ENCODE results near the gene GOSR2. TPM values are rescaled to one million over a fixed set of nuclear protein-coding genes. Genes with fewer than 3 reads are reported as not detected.

The GOSR2 gene
- total RNA-seq (2021): 48.9 and 53.5 TPM in 2 replicates
- long read RNA-seq, transcript GOSR2-232 (6 exons, 3,964 nt): major isoform, 137 of 258 reads
- long read RNA-seq, transcript GOSR2-240 (5 exons, 3,059 nt): minor isoform, 34 of 258 reads
- long read RNA-seq, transcript GOSR2-239 (5 exons, 3,871 nt): minor isoform, 11 of 258 reads
- long read RNA-seq, transcript GOSR2-209 (4 exons, 1,444 nt): minor isoform, 12 of 258 reads
- long read RNA-seq, partial matches to known transcripts: 10 of 258 reads
- long read RNA-seq, other reads (novel, unspliced or antisense): 16 of 258 reads

- Histone ChIP-seq H4K8ac (replicated peaks; ENCODE audit: insufficient read length, low read depth, low read length) (peak within 1 kb of the TSS; percentile 83), H3K4ac (ENCODE audit: low read depth, low read length) (no peak within 1 kb of the TSS), H3K56ac (ENCODE audit: insufficient read length, low read depth, low read length) (peak within 1 kb of the TSS; percentile 25), H4K5ac (ENCODE audit: insufficient read length, low read depth, low read length) (peak within 1 kb of the TSS; percentile 88), H3K4me2 (ENCODE audit: insufficient read depth, insufficient read length, low read length) (peak within 1 kb of the TSS; percentile 69), H3K23ac (ENCODE audit: insufficient read length, low read depth, low read length) (no peak within 1 kb of the TSS), H2AK5ac (ENCODE audit: insufficient read length, low read length) (no peak within 1 kb of the TSS), H3K18ac (ENCODE audit: insufficient read length, low read depth, low read length) (peak within 1 kb of the TSS; percentile 100), H2BK12ac (ENCODE audit: insufficient read length, low read depth, low read length) (no peak within 1 kb of the TSS), H4K91ac (ENCODE audit: insufficient read length, low read depth, low read length) (no peak within 1 kb of the TSS), H2BK20ac (ENCODE audit: low read depth, low read length, poor library complexity, severe bottlenecking) (no peak within 1 kb of the TSS), H3K79me1 (ENCODE audit: insufficient read depth, low read depth, low read length, poor library complexity, severe bottlenecking) (peaks cover 10% of the 10 kb centered on the region), H3K9ac (ENCODE audit: extremely low read depth, insufficient read length, low read length) (peak within 1 kb of the TSS; percentile 95), H3K4me1 (ENCODE audit: insufficient read depth, low read length) (no peaks in the 10 kb centered on the region), H3K27me3 (ENCODE audit: insufficient read depth, low read length) (no peaks in the 10 kb centered on the region), H3K27ac (ENCODE audit: insufficient read length, low read depth, low read length) (peak within 1 kb of the TSS; percentile 82), H3K14ac (ENCODE audit: insufficient read depth, low read length) (peak within 1 kb of the TSS; percentile 99), H2AFZ (ENCODE audit: low read length) (peak within 1 kb of the TSS; percentile 97), H3K79me2 (ENCODE audit: insufficient read depth, low read length) (peaks cover 21% of the 10 kb centered on the region; the same call in 1 of the 2 replicates), H2BK15ac (ENCODE audit: low read depth, low read length) (no peak within 1 kb of the TSS; the same call in 1 of the 2 replicates), H2BK120ac (ENCODE audit: low read depth, low read length, poor library complexity, severe bottlenecking) (no peak within 1 kb of the TSS), H3K9me3 (ENCODE audit: control insufficient read depth, low read depth, low read length) (no peaks in the 10 kb centered on the region), H2BK5ac (ENCODE audit: insufficient read length, low read length) (peak within 1 kb of the TSS; percentile 99), H4K20me1 (ENCODE audit: control insufficient read depth, insufficient read depth, insufficient read length) (no peaks in the 10 kb centered on the region), H3T11ph (ENCODE audit: low read length) (no peak within 1 kb of the TSS), H3K23me2 (ENCODE audit: insufficient read length, low read depth, low read length, poor library complexity, severe bottlenecking) (no peaks in the 10 kb centered on the region)
- no CpG with 5 or more reads among the region's 52 CpGs for WGBS (ENCODE audit: extremely low coverage, insufficient read length, low lambda C conversion rate)
- H3K9me3 Mint-ChIP-seq: no peaks in the 10 kb centered on the region
- H3K27me3 Mint-ChIP-seq (ENCODE audit: low read depth): peaks cover 2% of the 10 kb centered on the region; the same call in 1 of the 2 replicates
- peak; percentile 95 for DNase-seq
- peak within 1 kb of the TSS; percentile 80 to 86 for H3K4me3 Mint-ChIP-seq
- H3K4me1 Mint-ChIP-seq: peaks cover 9 to 10% of the 10 kb centered on the region in 2 experiments; a peak in 3 of 4 replicates
- TF ChIP-seq CTCF (conservative IDR thresholded peaks at IDR 0.05): no peak
- H3K27ac Mint-ChIP-seq: peak within 1 kb of the TSS; percentile 100
- no peaks in the 10 kb centered on the region for H3K36me3 Mint-ChIP-seq (ENCODE audit: insufficient read depth in 1 of 3, low read depth in 3 of 3)
These were observed at the start of gene GOSR2 for GRCh38 chr17:46922804-46923635. TSS of gene GOSR2 (plus strand) at chr17:46923160. CDS start at chr17:46923193, 33 bp downstream.

Data from H9 (cell line).